HCT116 (cell line): ENCODE measurements around the gene VCPKMT. TPM values are rescaled to one million over a fixed set of nuclear protein-coding genes. Genes with fewer than 3 reads are reported as not detected.

Experiments
- ATAC-seq: fragments of 200-7000 bp; cut with Tn5 transposase; 2 replicates; pipeline ENCODE4 v1.9.1; 2020; ENCODE audit warnings: mild to moderate bottlenecking, moderate library complexity
- BruUV-seq: library from RNA; stranded (reverse); fragments of 400-500 nt; replicated peaks from 2 replicates; lab custom pipeline; 2021; lab: Mats Ljungman, UMichigan
- CTCF ChIA-PET: fragments of 300-600 bp; sonication (Branson Sonifier 250); formaldehyde crosslinking; loops from one replicate; lab custom pipeline; 2021; ENCODE audit warnings: antibody characterized with exemption; lab: Charles Lee
- POLR2A ChIA-PET: fragments of 300-600, 350-600 bp; sonication (Branson Sonifier 250); formaldehyde crosslinking; loops from one replicate; lab custom pipeline; 2021; ENCODE audit warnings: antibody characterized with exemption; lab: Charles Lee
- RAD21 ChIA-PET, 2 experiments: fragments of 300-600 bp; sonication (Branson Sonifier 250); formaldehyde crosslinking; loops; one replicate each; lab custom pipeline; 2023; ENCODE audit warnings: low total read pairs in 2 of 2; ENCODE audit not compliant: uncharacterized antibody in 2 of 2, unreplicated experiment in 2 of 2, low non-redundant PET in 1 of 2; lab: Charles Lee
- DNase-seq: peaks from one replicate; pipeline ENCODE4 v3.0.0-alpha.2; 2010; ENCODE audit warnings: low read depth, low spot score
- H2AFZ ChIP-seq: fragments of 200-600 bp; shearing (Covaris generic), sonication (generic); 2 replicates; pipeline ENCODE4 v1.6.1; 2017; ENCODE audit warnings: low read depth, mixed run types, mixed read lengths, antibody characterized with exemption, low read length; ENCODE audit not compliant: poor library complexity, severe bottlenecking
- H3K27ac ChIP-seq: 2 replicates; pipeline ENCODE4 v1.5.1; 2012; ENCODE audit warnings: low read depth, low read length
- H3K27me3 ChIP-seq: fragments of 200-600 bp; sonication (generic); 2 replicates; pipeline ENCODE4 v1.6.1; 2016; ENCODE audit warnings: mixed run types, low read length, mixed read lengths; ENCODE audit not compliant: insufficient read depth
- H3K36me3 ChIP-seq, 2 experiments: fragments of 200-500 bp in 1 of 2; fragments of 200-600 bp in 1 of 2; sonication (Bioruptor generic) in 1 of 2; sonication (generic) in 1 of 2; 2 replicates each; pipeline versions ENCODE4 v1.5.1 to v1.6.1; 2014 to 2016; ENCODE audit warnings: low read length in 2 of 2, inconsistent platforms in 1 of 2, mixed read lengths in 1 of 2, mixed run types in 1 of 2; ENCODE audit not compliant: insufficient read depth in 2 of 2, control insufficient read depth in 1 of 2
- H3K4me1 ChIP-seq, 2 experiments: fragments of 200-600 bp in 1 of 2; sonication (generic) in 1 of 2; 2 replicates each; pipeline versions ENCODE4 v1.5.1 to v1.6.1; 2012 to 2017; ENCODE audit warnings: low read length in 2 of 2, inconsistent platforms in 1 of 2, mild to moderate bottlenecking in 1 of 2, mixed read lengths in 1 of 2, mixed run types in 1 of 2, moderate library complexity in 1 of 2; ENCODE audit not compliant: insufficient read depth in 2 of 2, control insufficient read depth in 1 of 2
- H3K4me2 ChIP-seq: fragments of 200-600 bp; sonication (generic); 2 replicates; pipeline ENCODE4 v1.6.1; 2017; ENCODE audit warnings: mixed run types, low read length, mixed read lengths
- H3K4me3 ChIP-seq, 2 experiments: fragments of 200-600 bp in 1 of 2; sonication (generic) in 1 of 2; replicated peaks in 1 of 2; 2 replicates each; pipeline ENCODE4 v1.5.1; 2011 to 2016; ENCODE audit warnings: low read length in 2 of 2, control low read depth in 1 of 2, low read depth in 1 of 2, mild to moderate bottlenecking in 1 of 2, mixed read lengths in 1 of 2, mixed run types in 1 of 2
- H3K79me2 ChIP-seq: fragments of 200-600 bp; sonication (generic); 2 replicates; pipeline ENCODE4 v1.6.1; 2017; ENCODE audit warnings: mild to moderate bottlenecking, mixed run types, low read length, moderate library complexity, mixed read lengths; ENCODE audit not compliant: insufficient read depth
- H3K9ac ChIP-seq: fragments of 200-600 bp; sonication (generic); 2 replicates; pipeline ENCODE4 v1.6.1; 2016; ENCODE audit warnings: low read length, mixed read lengths
- H3K9me2 ChIP-seq: fragments of 200-600 bp; sonication (generic), shearing (Covaris generic); 2 replicates; pipeline ENCODE4 v1.6.1; 2017; ENCODE audit warnings: mixed run types, mild to moderate bottlenecking, moderate library complexity; ENCODE audit not compliant: insufficient read depth
- H3K9me3 ChIP-seq, 2 experiments: fragments of 200-500 bp in 1 of 2; fragments of 200-600 bp in 1 of 2; sonication (Bioruptor generic) in 1 of 2; sonication (generic) in 1 of 2; 2 replicates each; pipeline ENCODE4 v1.6.1; 2014 to 2017; ENCODE audit warnings: low read length in 2 of 2, mixed read lengths in 2 of 2, inconsistent platforms in 1 of 2, low read depth in 1 of 2, mild to moderate bottlenecking in 1 of 2, mixed run types in 1 of 2, moderate library complexity in 1 of 2; ENCODE audit not compliant: control insufficient read depth in 1 of 2, insufficient read depth in 1 of 2
- H4K20me1 ChIP-seq: fragments of 200-600 bp; sonication (generic), shearing (Covaris generic); 2 replicates; pipeline ENCODE4 v1.6.1; 2017; ENCODE audit warnings: mixed run types, mild to moderate bottlenecking, moderate library complexity; ENCODE audit not compliant: insufficient read depth
- CBX3 ChIP-seq: IDR thresholded peaks from 2 replicates; pipeline ENCODE4 v1.6.1; 2012; ENCODE audit warnings: low read depth
- CEBPB ChIP-seq: IDR thresholded peaks from 2 replicates; pipeline ENCODE4 v1.6.1; 2012; ENCODE audit warnings: low read depth
- CTCF ChIP-seq, 3 experiments: fragments of 200-600 bp in 1 of 3; sonication (generic) in 1 of 3; IDR thresholded peaks in 2 of 3; conservative IDR thresholded peaks in 1 of 3; 2 replicates each; pipeline ENCODE4 v1.5.1; 2012 to 2017; ENCODE audit warnings: low read depth in 2 of 3, low read length in 2 of 3, antibody characterized with exemption in 1 of 3, borderline replicate concordance in 1 of 3, control low read depth in 1 of 3, mild to moderate bottlenecking in 1 of 3, mixed read lengths in 1 of 3, mixed run types in 1 of 3, moderate library complexity in 1 of 3; ENCODE audit not compliant: insufficient read depth in 1 of 3
- ELF1 ChIP-seq: IDR thresholded peaks from 2 replicates; pipeline ENCODE4 v1.6.1; 2012; ENCODE audit warnings: low read depth, borderline replicate concordance
- EZH2 ChIP-seq: fragments of 200-600 bp; sonication (generic); IDR thresholded peaks from 2 replicates; pipeline ENCODE4 v1.6.1; 2017; ENCODE audit warnings: antibody characterized with exemption, mixed run types
- FOSL1 ChIP-seq: IDR thresholded peaks from 2 replicates; pipeline ENCODE4 v1.6.1; 2012; ENCODE audit warnings: low read depth
- MAX ChIP-seq: IDR thresholded peaks from 2 replicates; pipeline ENCODE4 v1.6.1; 2012
- POLR2A ChIP-seq: IDR thresholded peaks from 2 replicates; pipeline ENCODE4 v1.7.0; 2011; ENCODE audit warnings: borderline replicate concordance; ENCODE audit not compliant: insufficient read depth, insufficient read length; ENCODE audit errors: extremely low read depth
- POLR2AphosphoS5 ChIP-seq: IDR thresholded peaks from 2 replicates; pipeline ENCODE4 v1.6.1; 2011; ENCODE audit warnings: mild to moderate bottlenecking, low read depth, low read length, moderate library complexity
- RAD21 ChIP-seq: IDR thresholded peaks from 2 replicates; pipeline ENCODE4 v1.6.1; 2012; ENCODE audit warnings: low read depth, mild to moderate bottlenecking
- SIN3A ChIP-seq: IDR thresholded peaks from 2 replicates; pipeline ENCODE4 v1.6.1; 2012; ENCODE audit warnings: low read depth
- SP1 ChIP-seq: IDR thresholded peaks from 2 replicates; pipeline ENCODE4 v1.6.1; 2012; ENCODE audit warnings: low read depth
- SRF ChIP-seq: IDR thresholded peaks from 2 replicates; pipeline ENCODE4 v1.6.1; 2012; ENCODE audit warnings: low read depth
- TCF7L2 ChIP-seq: IDR thresholded peaks from 2 replicates; pipeline ENCODE4 v1.7.0; 2011; ENCODE audit warnings: borderline replicate concordance, inconsistent platforms; ENCODE audit not compliant: insufficient read depth, insufficient read length; ENCODE audit errors: extremely low read depth
- YY1 ChIP-seq: IDR thresholded peaks from 2 replicates; pipeline ENCODE4 v1.6.1; 2011; ENCODE audit warnings: low read length, low read depth, moderate library complexity, mild to moderate bottlenecking; ENCODE audit not compliant: insufficient replicate concordance; ENCODE audit errors: extremely low read depth
- ZBTB33 ChIP-seq: IDR thresholded peaks from 2 replicates; pipeline ENCODE4 v1.6.1; 2011; ENCODE audit warnings: mild to moderate bottlenecking, low read length, moderate library complexity; ENCODE audit not compliant: insufficient replicate concordance; ENCODE audit errors: extremely low read depth
- ZNF274 ChIP-seq: fragments of 200-500 bp; sonication (Bioruptor generic); IDR thresholded peaks from 2 replicates; pipeline ENCODE4 v1.6.1; 2014; ENCODE audit warnings: mild to moderate bottlenecking, low read depth, low read length, inconsistent platforms
- intact Hi-C: fragments of 100-400 bp; cut with micrococcal nuclease; formaldehyde crosslinking; loops from 2 replicates; pipeline ENCODE4 v1.10.0; 2022
- total RNA-seq: library from RNA; stranded (reverse); gene quantifications from one replicate; pipeline ENCODE4 v1.2.1, GENCODE V29; 2021; ENCODE audit not compliant: unreplicated experiment

VCPKMT gene
- total RNA-seq, 1 experiment from 2014 or later: 9.7 TPM

- Histone ChIP-seq H3K36me3 (no peaks in the 10 kb centered on the region), H3K9me2 (no peaks in the 10 kb centered on the region), H2AFZ (no peak overlapping the region), H3K4me2 (no peak overlapping the region), H4K20me1 (no peaks in the 10 kb centered on the region), H3K27ac (no peak overlapping the region), H3K4me3 (no peak overlapping the region), H3K4me1 (peaks cover 3% of the 10 kb centered on the region in 2 experiments), H3K79me2 (no peaks in the 10 kb centered on the region), H3K9ac (no peak overlapping the region), H3K27me3 (no peaks in the 10 kb centered on the region), H3K9me3 (no peaks in the 10 kb centered on the region)
- POLR2A ChIA-PET: no interaction called here
- BruUV-seq: no TSS peak
- RAD21 ChIA-PET: no interaction called here
- DNase-seq (no peak), ATAC-seq (no peak)
- CTCF ChIA-PET: no interaction called here
- intact Hi-C loops: no loop called here
- TF ChIP-seq POLR2A (no peak), YY1 (no peak), CBX3 (no peak), ZNF274 (no peak), CTCF (IDR thresholded peaks at IDR 0.05 in 2 of 3, conservative IDR thresholded peaks at IDR 0.05 in 1 of 3; ENCODE audit: borderline replicate concordance in 1 of 3, insufficient read depth in 1 of 3, low read depth in 2 of 3, low read length in 2 of 3) (no peak), MAX (no peak), CEBPB (no peak), TCF7L2 (no peak), ZBTB33 (no peak), ELF1 (no peak), EZH2 (no peak), SIN3A (no peak), SP1 (no peak), POLR2AphosphoS5 (no peak), SRF (no peak), FOSL1 (no peak), RAD21 (no peak)
These were observed 22.2 kb downstream of the VCPKMT start for GRCh38 chr14:50094056-50094755.
